HTERT RPE-1 (cell line): ENCODE data around the gene FAM124B.

Experiments used
- in situ Hi-C: fragments of 300-500 bp; cut with MboI; formaldehyde crosslinking; loops from 4 replicates; pipeline ENCODE4 v1.14.3; 2020; ENCODE audit warnings: low sequenced_read_pairs

The FAM124B gene

DNA sequence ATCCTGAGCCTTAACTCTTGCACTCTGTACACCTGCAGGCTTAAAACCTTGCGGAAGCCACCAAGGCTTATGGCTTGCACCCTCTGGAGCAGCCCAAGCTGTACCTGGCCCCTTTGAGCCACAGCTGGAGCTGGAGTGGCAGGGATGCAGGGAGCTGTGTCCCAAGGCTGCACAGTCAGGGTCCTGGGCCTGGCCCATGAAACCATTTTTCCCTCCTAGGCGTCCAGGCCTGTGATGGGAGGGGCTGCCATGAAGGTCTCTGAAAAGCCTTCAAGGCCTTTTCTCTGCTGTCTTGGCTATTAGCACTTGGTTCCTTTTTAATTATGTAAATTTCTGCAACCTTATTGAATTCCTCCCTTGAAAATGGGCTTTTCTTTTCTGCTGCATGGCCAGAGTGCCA is 56.4 kb downstream of the FAM124B start:
- in situ Hi-C loops, result no loop called here

DNA sequence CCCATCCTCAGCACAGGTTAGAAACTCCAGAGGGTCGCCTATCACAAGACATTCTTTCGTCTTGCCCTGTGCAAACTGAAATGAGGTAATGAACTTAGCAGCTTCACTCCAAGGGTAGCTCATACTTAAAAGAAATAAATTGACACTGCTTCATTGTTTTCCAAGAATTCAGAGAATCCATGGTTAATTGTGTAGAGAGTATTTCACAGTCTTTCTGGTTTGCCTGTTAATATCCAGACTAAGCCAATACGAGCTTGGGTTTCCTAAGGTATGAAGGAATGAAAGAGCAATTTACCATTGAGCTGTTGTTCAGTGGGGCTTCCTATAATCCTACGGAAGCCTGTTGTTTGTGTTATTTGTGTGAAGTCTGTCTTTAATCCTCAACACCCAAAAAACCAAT is 58.7 kb downstream of the FAM124B start:
- in situ Hi-C loops, result no loop called here

- in situ Hi-C loops, result no loop called here
Observed at GRCh38 chr2:224335991-224336390, 65.9 kb downstream of the FAM124B start.

- in situ Hi-C loops, result no loop called here
Observed at GRCh38 chr2:224334726-224335125, 67.2 kb downstream of the FAM124B start.

DNA sequence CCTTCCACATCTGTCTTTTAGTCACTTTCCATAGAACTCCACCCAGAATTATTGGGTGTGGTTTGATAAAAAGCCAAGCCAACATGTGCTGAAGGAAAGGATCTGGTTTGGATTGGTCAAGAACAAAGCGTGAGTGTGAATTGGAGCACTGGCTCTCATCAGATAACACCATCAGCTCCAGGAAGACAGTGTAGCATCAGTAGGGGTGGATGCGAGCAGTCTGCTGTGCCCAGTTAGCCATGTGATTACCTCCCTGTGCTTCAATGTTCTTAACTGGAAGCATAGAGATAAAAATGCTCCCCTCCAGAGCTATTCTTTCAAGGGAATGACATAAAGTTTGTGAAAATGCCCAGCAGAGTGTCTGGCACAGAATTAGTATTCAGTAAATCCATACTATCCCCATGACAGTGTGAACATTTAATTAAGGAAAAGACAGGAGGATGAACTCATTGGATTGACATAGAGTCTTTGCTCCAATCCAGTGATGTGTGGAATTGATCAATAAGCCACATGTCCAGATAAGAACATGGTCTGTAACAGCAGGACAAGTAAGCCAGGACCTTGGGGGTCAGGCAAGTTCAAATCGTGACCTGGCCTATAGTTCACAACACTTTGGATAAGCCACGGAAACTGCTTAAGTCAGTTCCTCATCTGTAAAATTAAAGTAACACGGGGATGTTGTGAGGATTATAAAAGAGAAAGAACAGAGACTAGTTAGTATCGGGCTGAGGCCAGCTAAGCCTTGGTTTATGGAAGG is 68.0 kb downstream of the FAM124B start:
- in situ Hi-C loops, result no loop called here

DNA sequence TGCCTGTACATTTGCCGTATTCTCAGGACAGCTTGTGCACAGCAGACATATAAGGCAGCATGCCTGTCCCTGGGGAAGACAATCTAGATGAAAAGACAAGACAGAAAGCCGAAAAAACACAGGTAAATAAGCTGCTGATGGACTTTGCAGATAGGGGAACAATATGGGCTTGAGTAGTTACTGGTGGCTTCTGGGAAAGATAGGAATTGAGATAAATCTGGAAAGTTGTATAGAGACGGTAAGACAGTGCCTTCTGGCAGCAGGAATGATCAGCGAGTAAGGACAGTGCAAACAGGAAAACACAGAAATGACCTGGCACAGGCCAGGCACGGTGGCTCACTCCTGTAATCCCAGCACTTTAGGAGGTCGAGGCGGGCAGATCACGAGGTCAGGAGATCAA is 70.2 kb downstream of the FAM124B start:
- in situ Hi-C loops, result no loop called here

DNA sequence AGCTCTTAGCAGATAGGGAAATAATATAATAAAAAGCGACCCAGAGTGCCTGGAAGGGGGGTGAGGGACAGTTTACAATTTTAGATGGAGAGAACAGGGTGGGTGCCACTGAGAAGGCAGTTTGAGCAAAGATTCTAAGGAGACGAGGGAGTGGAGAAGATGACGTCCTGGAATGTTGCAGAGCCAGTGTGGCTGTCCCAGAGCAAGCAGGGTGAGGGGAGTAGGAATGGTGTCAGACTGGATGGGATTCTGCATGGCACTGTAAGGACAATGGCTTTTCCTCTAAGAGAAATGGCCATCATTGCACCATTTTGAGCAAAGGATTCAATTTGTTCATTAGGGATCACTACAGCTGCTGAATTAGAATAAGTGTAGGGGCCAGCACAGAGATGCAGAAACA is 73.1 kb downstream of the FAM124B start:
- in situ Hi-C loops, result no loop called here
